Measurements from ENCODE around the gene KIAA0232.
"Not testable (repeated sequence)": the region's sequence is repeated elsewhere in the genome, so short reads cannot be mapped to it uniquely, and the experiment has no call there.

DNA sequence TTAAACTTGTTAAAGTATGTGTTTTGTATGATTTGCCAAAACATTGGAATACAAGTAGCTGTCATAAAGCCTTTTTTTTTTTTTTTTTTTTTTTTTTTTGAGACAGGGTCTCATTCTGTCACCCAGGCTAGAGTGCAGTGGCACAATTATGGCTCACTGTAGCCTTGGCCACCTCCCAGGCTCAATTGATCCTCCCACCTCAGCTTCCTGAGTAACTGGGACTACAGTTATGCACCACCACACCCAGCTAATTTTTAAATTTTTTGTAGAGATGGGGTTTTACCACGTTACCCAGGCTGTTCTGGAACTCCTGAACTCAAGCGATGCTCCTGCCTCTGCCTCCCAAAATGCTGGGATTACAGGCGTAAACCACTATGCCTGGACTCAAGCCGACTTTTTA, 8.7 kb downstream of the KIAA0232 start:
- TF ChIP-seq POLR2A, EP300 (IDR thresholded peaks at IDR 0.05): not testable (repeated sequence)
- TF ChIP-seq, protein P1, sequence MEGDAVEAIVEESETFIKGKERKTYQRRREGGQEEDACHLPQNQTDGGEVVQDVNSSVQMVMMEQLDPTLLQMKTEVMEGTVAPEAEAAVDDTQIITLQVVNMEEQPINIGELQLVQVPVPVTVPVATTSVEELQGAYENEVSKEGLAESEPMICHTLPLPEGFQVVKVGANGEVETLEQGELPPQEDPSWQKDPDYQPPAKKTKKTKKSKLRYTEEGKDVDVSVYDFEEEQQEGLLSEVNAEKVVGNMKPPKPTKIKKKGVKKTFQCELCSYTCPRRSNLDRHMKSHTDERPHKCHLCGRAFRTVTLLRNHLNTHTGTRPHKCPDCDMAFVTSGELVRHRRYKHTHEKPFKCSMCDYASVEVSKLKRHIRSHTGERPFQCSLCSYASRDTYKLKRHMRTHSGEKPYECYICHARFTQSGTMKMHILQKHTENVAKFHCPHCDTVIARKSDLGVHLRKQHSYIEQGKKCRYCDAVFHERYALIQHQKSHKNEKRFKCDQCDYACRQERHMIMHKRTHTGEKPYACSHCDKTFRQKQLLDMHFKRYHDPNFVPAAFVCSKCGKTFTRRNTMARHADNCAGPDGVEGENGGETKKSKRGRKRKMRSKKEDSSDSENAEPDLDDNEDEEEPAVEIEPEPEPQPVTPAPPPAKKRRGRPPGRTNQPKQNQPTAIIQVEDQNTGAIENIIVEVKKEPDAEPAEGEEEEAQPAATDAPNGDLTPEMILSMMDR (IDR thresholded peaks at IDR 0.05), result not testable (repeated sequence)
